Measurements from ENCODE around the gene TBC1D8.

- no peak for TF ChIP-seq CTCF (IDR thresholded peaks at IDR 0.05)
- TF ChIP-seq POLR2A (IDR thresholded peaks at IDR 0.05): no peak
Measured at GRCh38 chr2:101064868-101065549, 86.2 kb downstream of the TBC1D8 start.
